ENCODE results near the gene ZNF524. TPM values are rescaled to one million over a fixed set of nuclear protein-coding genes. Genes with fewer than 3 reads are reported as not detected.

Gene ZNF524
- polyA plus RNA-seq, 1 experiment: 7.8 TPM

GRCh38 chr19:55648585-55649267 is 48.6 kb downstream of the ZNF524 start:
- ChIA-PET POLR2A (no interaction called here), CTCF (interaction anchor here (1.7 to 2.1 kb wide), 3 partner anchors 16 to 23 kb away, joined by 4 to 14 read pairs (median 6); no protein-coding TSS in a partner anchor)
- H3K4me3 ChIP-seq (ENCODE audit: low read depth, low read length): peak overlapping the region; percentile 86
- no peak for DNase-seq (ENCODE audit: low read depth)
- H3K36me3 ChIP-seq (ENCODE audit: control insufficient read depth, insufficient read depth, low read length): peaks cover 7% of the 10 kb centered on the region
- no peaks in the 10 kb centered on the region for H3K27me3 ChIP-seq (ENCODE audit: control insufficient read depth, insufficient read depth, low read length)
- TF ChIP-seq CTCF (IDR thresholded peaks at IDR 0.05; ENCODE audit: insufficient read depth, low read depth, low read length): no peak

DNA sequence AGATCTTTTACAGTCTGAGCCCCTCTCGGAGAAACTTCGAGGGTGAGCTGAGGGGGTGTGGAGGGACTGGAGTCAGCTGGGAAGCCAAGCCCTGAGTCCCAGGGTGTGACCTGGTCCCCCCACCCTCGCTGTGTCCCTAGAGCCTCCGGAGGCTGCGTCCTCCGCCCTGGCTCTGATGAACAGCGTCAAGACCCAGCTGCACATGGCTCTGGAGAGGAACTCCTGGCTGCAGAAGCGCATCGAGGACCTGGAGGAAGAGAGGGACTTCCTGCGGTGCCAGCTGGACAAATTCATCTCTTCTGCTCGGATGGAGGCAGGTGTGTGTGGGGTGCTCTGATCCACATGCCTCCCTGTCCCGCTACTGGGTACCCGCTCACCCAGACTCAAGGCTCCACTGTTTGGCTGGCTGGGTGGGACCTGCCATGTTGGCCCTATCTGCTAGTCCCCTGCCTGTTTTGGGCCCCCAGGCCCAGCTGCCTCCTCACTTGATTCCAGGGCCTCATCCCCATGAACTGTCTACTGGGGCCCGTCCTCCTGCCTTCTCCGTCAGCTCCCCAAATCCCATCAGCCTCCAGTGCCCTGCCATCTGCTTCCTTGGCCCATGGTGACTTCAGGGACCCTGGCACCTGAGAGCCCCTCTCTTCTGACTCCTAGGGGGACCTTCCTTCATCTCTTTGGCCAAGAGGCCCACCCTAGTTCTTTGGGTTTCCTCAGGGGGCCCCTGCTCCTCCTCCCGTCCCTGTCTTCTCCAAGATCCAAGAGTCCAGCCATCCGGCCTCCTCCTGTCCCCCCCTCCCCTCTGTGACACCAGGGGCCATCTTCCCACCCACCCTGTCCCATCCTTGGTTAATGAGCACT is 49.4 kb downstream of the ZNF524 start:
- ChIA-PET CTCF (interaction anchor here (1.7 to 2.0 kb wide), 2 partner anchors 17 to 22 kb away, joined by 4 to 6 read pairs; no protein-coding TSS in a partner anchor), POLR2A (no interaction called here)
- TF ChIP-seq CTCF (IDR thresholded peaks at IDR 0.05; ENCODE audit: insufficient read depth, low read depth, low read length): no peak
- H3K27me3 ChIP-seq (ENCODE audit: control insufficient read depth, insufficient read depth, low read length): no peaks in the 10 kb centered on the region
- H3K36me3 ChIP-seq (ENCODE audit: control insufficient read depth, insufficient read depth, low read length): peaks cover 7% of the 10 kb centered on the region
- DNase-seq (ENCODE audit: low read depth): no peak
- H3K4me3 ChIP-seq (ENCODE audit: low read depth, low read length): peak overlapping the region; percentile 86

DNA sequence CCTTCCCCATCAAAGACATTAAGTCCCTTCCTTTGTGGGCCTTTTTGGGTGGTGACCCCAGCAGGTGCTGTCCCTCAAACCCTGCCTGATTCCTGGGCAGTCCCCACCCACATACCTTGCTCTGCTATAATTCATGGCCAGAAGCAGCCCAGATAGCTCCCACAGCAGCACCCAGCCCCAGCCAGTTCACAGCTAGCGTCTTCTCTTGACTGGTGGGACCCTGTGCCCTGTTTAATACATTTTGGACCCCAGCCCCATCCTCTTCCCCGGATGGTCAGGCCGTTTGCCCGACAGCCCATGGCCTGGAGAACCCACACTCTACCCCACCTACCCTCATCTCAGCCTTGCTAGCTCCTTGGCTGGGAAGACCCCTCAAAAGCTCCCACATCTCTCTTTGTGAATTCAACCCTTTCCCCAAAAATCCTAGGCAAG is 50.1 kb downstream of the ZNF524 start:
- no peak for DNase-seq (ENCODE audit: low read depth)
- Histone ChIP-seq H3K4me3 (ENCODE audit: low read depth, low read length) (no peak overlapping the region), H3K27me3 (ENCODE audit: control insufficient read depth, insufficient read depth, low read length) (no peaks in the 10 kb centered on the region), H3K36me3 (ENCODE audit: control insufficient read depth, insufficient read depth, low read length) (peaks cover 5% of the 10 kb centered on the region)
- ChIA-PET POLR2A (no interaction called here), CTCF (interaction anchor here (1.7 to 2.0 kb wide), 2 partner anchors 18 to 22 kb away, joined by 4 to 6 read pairs; no protein-coding TSS in a partner anchor)
- TF ChIP-seq CTCF (IDR thresholded peaks at IDR 0.05; ENCODE audit: insufficient read depth, low read depth, low read length): no peak

GRCh38 chr19:55650602-55651230 is 50.6 kb downstream of the ZNF524 start:
- H3K4me3 ChIP-seq (ENCODE audit: low read depth, low read length): no peak overlapping the region
- DNase-seq (ENCODE audit: low read depth): no peak
- ChIA-PET CTCF (interaction anchor here (2.0 kb wide), 1 partner anchor 18 kb away, joined by 6 read pairs; no protein-coding TSS in a partner anchor), POLR2A (no interaction called here)
- no peaks in the 10 kb centered on the region for H3K27me3 ChIP-seq (ENCODE audit: control insufficient read depth, insufficient read depth, low read length)
- no peak for TF ChIP-seq CTCF (IDR thresholded peaks at IDR 0.05; ENCODE audit: insufficient read depth, low read depth, low read length)
- H3K36me3 ChIP-seq (ENCODE audit: control insufficient read depth, insufficient read depth, low read length): peaks cover 2% of the 10 kb centered on the region; the same call in 1 of the 2 replicates
